T-helper 17 cell (primary cell): ENCODE results near the gene PLXNA2. TPM values are rescaled to one million over a fixed set of nuclear protein-coding genes. Genes with fewer than 3 reads are reported as not detected.

Experiments
- ATAC-seq: fragments of 150-1000 bp; cut with Tn5 transposase; 2 replicates; pipeline ENCODE4 v1.10.0; 2021; ENCODE audit warnings: mild to moderate bottlenecking, moderate library complexity
- DNase-seq, 3 donors: peaks; one replicate each; pipeline versions ENCODE4 v3.0.0 to v3.0.0-alpha.2; 2020 to 2021
- H3K9me3 ChIP-seq: one replicate; pipeline ENCODE4 v1.7.0; 2013; ENCODE audit warnings: low read length, mild to moderate bottlenecking; ENCODE audit not compliant: control insufficient read depth, poor library complexity, severe bottlenecking
- H3K27ac Mint-ChIP-seq: one replicate; pipeline ENCODE4 v1.8.0; 2022; ENCODE audit warnings: mild to moderate bottlenecking, moderate library complexity, mixed read lengths
- H3K27me3 Mint-ChIP-seq: one replicate; pipeline ENCODE4 v1.8.0; 2022; ENCODE audit warnings: mixed read lengths
- H3K36me3 Mint-ChIP-seq: one replicate; pipeline ENCODE4 v1.8.0; 2022; ENCODE audit warnings: low read depth, mixed read lengths
- H3K4me1 Mint-ChIP-seq: one replicate; pipeline ENCODE4 v1.8.0; 2022; ENCODE audit warnings: mild to moderate bottlenecking, mixed read lengths
- H3K4me3 Mint-ChIP-seq: one replicate; pipeline ENCODE4 v1.8.0; 2022; ENCODE audit warnings: mild to moderate bottlenecking, moderate library complexity, mixed read lengths
- total RNA-seq, 4 donors: library from RNA in 2 of 4; stranded (reverse) in 2 of 4; gene quantifications; one replicate each; pipeline ENCODE4 v1.2.3 and lab custom pipeline; 2022 to 2026

Gene PLXNA2
- total RNA-seq, 2 donors from 2014 or later: 1.0 to 2.2 TPM

GRCh38 chr1:208156741-208157140, 87.4 kb downstream of the PLXNA2 start:
- peaks cover 52% of the 10 kb centered on the region for H3K27me3 Mint-ChIP-seq
- H3K9me3 ChIP-seq: no peaks in the 10 kb centered on the region
- H3K4me3 Mint-ChIP-seq: no peak overlapping the region
- DNase-seq (no peak), ATAC-seq (no peak)
- peak overlapping the region; percentile 6 for H3K27ac Mint-ChIP-seq
- H3K36me3 Mint-ChIP-seq: peaks cover 3% of the 10 kb centered on the region
- peaks cover 2% of the 10 kb centered on the region for H3K4me1 Mint-ChIP-seq

GRCh38 chr1:208156310-208156709, 87.9 kb downstream of the PLXNA2 start:
- ATAC-seq (no peak), DNase-seq (no peak)
- Mint-ChIP-seq H3K27me3 (peaks cover 49% of the 10 kb centered on the region), H3K36me3 (peaks cover 3% of the 10 kb centered on the region), H3K4me3 (no peak overlapping the region), H3K27ac (no peak overlapping the region), H3K4me1 (peaks cover 2% of the 10 kb centered on the region)
- H3K9me3 ChIP-seq: no peaks in the 10 kb centered on the region

GRCh38 chr1:208154679-208155642, 89.2 kb downstream of the PLXNA2 start:
- ATAC-seq (no peak), DNase-seq (no peak)
- no peak overlapping the region for H3K27ac Mint-ChIP-seq
- H3K4me1 Mint-ChIP-seq: peaks cover 2% of the 10 kb centered on the region
- no peak overlapping the region for H3K4me3 Mint-ChIP-seq
- H3K27me3 Mint-ChIP-seq: peaks cover 36% of the 10 kb centered on the region
- no peaks in the 10 kb centered on the region for H3K9me3 ChIP-seq
- peaks cover 3% of the 10 kb centered on the region for H3K36me3 Mint-ChIP-seq

- DNase-seq: no peak
- H3K4me1 Mint-ChIP-seq: peaks cover 2% of the 10 kb centered on the region
These were observed 90.1 kb downstream of the PLXNA2 start for GRCh38 chr1:208154040-208154439.

GRCh38 chr1:208153386-208153785, 90.8 kb downstream of the PLXNA2 start:
- no peak overlapping the region for H3K4me3 Mint-ChIP-seq
- H3K4me1 Mint-ChIP-seq: peaks cover 2% of the 10 kb centered on the region
- no peak for DNase-seq
- no peaks in the 10 kb centered on the region for H3K9me3 ChIP-seq
- no peak for ATAC-seq
- no peak overlapping the region for H3K27ac Mint-ChIP-seq
- peaks cover 3% of the 10 kb centered on the region for H3K36me3 Mint-ChIP-seq
- H3K27me3 Mint-ChIP-seq: peaks cover 27% of the 10 kb centered on the region

More at GRCh38 chr1:208154040-208154439, 90.1 kb downstream of the PLXNA2 start:
- peaks cover 29% of the 10 kb centered on the region for H3K27me3 Mint-ChIP-seq
- no peak overlapping the region for H3K27ac Mint-ChIP-seq
- no peaks in the 10 kb centered on the region for H3K9me3 ChIP-seq
- no peak overlapping the region for H3K4me3 Mint-ChIP-seq
- no peak for ATAC-seq
- peaks cover 3% of the 10 kb centered on the region for H3K36me3 Mint-ChIP-seq

- H3K27me3 Mint-ChIP-seq: peaks cover 13% of the 10 kb centered on the region
- no peaks in the 10 kb centered on the region for H3K9me3 ChIP-seq
- peaks cover 2% of the 10 kb centered on the region for H3K4me1 Mint-ChIP-seq
- H3K27ac Mint-ChIP-seq: no peak overlapping the region
- no peak for ATAC-seq
- no peak for DNase-seq
- no peak overlapping the region for H3K4me3 Mint-ChIP-seq
- peaks cover 3% of the 10 kb centered on the region for H3K36me3 Mint-ChIP-seq
These were observed 92.2 kb downstream of the PLXNA2 start for GRCh38 chr1:208151728-208152598.

GRCh38 chr1:208150833-208151458, 93.2 kb downstream of the PLXNA2 start:
- DNase-seq: no peak

GRCh38 chr1:208149776-208150514, 94.2 kb downstream of the PLXNA2 start:
- Mint-ChIP-seq H3K27me3 (peaks cover 11% of the 10 kb centered on the region), H3K4me1 (peaks cover 2% of the 10 kb centered on the region), H3K36me3 (peaks cover 3% of the 10 kb centered on the region), H3K4me3 (no peak overlapping the region), H3K27ac (no peak overlapping the region)
- ATAC-seq: no peak
- no peaks in the 10 kb centered on the region for H3K9me3 ChIP-seq
- DNase-seq: no peak

More at GRCh38 chr1:208150833-208151458, 93.2 kb downstream of the PLXNA2 start:
- Mint-ChIP-seq H3K4me3 (no peak overlapping the region), H3K4me1 (peaks cover 2% of the 10 kb centered on the region), H3K27ac (no peak overlapping the region), H3K36me3 (peaks cover 3% of the 10 kb centered on the region), H3K27me3 (peaks cover 13% of the 10 kb centered on the region)
- H3K9me3 ChIP-seq: no peaks in the 10 kb centered on the region
- ATAC-seq: no peak

- ATAC-seq (no peak), DNase-seq (no peak)
- Mint-ChIP-seq H3K36me3 (peaks cover 3% of the 10 kb centered on the region), H3K4me1 (peaks cover 2% of the 10 kb centered on the region), H3K4me3 (no peak overlapping the region), H3K27ac (no peak overlapping the region), H3K27me3 (peaks cover 4% of the 10 kb centered on the region)
- no peaks in the 10 kb centered on the region for H3K9me3 ChIP-seq
These were observed 95.0 kb downstream of the PLXNA2 start for GRCh38 chr1:208149213-208149612.

- no peak overlapping the region for H3K4me3 Mint-ChIP-seq
- no peaks in the 10 kb centered on the region for H3K27me3 Mint-ChIP-seq
- no peaks in the 10 kb centered on the region for H3K4me1 Mint-ChIP-seq
- no peak overlapping the region for H3K27ac Mint-ChIP-seq
- no peak for ATAC-seq
- peaks cover 3% of the 10 kb centered on the region for H3K36me3 Mint-ChIP-seq
- no peak for DNase-seq
- no peaks in the 10 kb centered on the region for H3K9me3 ChIP-seq
These were observed 95.8 kb downstream of the PLXNA2 start for GRCh38 chr1:208148380-208148779.

GRCh38 chr1:208146650-208147049, 97.5 kb downstream of the PLXNA2 start:
- no peaks in the 10 kb centered on the region for H3K36me3 Mint-ChIP-seq
- H3K27me3 Mint-ChIP-seq: no peaks in the 10 kb centered on the region
- ATAC-seq (no peak), DNase-seq (no peak)
- H3K4me3 Mint-ChIP-seq: no peak overlapping the region
- H3K27ac Mint-ChIP-seq: no peak overlapping the region
- H3K9me3 ChIP-seq: no peaks in the 10 kb centered on the region
- no peaks in the 10 kb centered on the region for H3K4me1 Mint-ChIP-seq

- DNase-seq (no peak), ATAC-seq (no peak)
- H3K36me3 Mint-ChIP-seq: no peaks in the 10 kb centered on the region
- no peaks in the 10 kb centered on the region for H3K27me3 Mint-ChIP-seq
- no peak overlapping the region for H3K4me3 Mint-ChIP-seq
- no peaks in the 10 kb centered on the region for H3K9me3 ChIP-seq
- no peaks in the 10 kb centered on the region for H3K4me1 Mint-ChIP-seq
- no peak overlapping the region for H3K27ac Mint-ChIP-seq
These were observed 99.0 kb downstream of the PLXNA2 start for GRCh38 chr1:208145167-208145566.
